ENCODE results near the gene C1QTNF3. TPM values are rescaled to one million over a fixed set of nuclear protein-coding genes. Genes with fewer than 3 reads are reported as not detected.

The C1QTNF3 gene
- total RNA-seq, 1 experiment from 2014 or later, result 0.74 TPM

GRCh38 chr5:34054400-34054729 lies 11.4 kb upstream of the C1QTNF3 start:
- in situ Hi-C loops (cut with HindIII; ENCODE audit: low pct_unique_long_range_greater_than_20kb, low sequenced_read_pairs), result no loop called here

GRCh38 chr5:34053571-34054399 lies 10.8 kb upstream of the C1QTNF3 start:
- in situ Hi-C loops (cut with HindIII; ENCODE audit: low pct_unique_long_range_greater_than_20kb, low sequenced_read_pairs), result no loop called here
- DNase-seq (ENCODE audit: low read depth), result no peak

More at GRCh38 chr5:34054400-34054729, 11.4 kb upstream of the C1QTNF3 start:
- no peak for DNase-seq (ENCODE audit: low read depth)

- in situ Hi-C loops (cut with HindIII; ENCODE audit: low pct_unique_long_range_greater_than_20kb, low sequenced_read_pairs), result no loop called here
- DNase-seq (ENCODE audit: low read depth), result no peak
Measured at GRCh38 chr5:34053133-34053532, 10.1 kb upstream of the C1QTNF3 start.

- in situ Hi-C loops (cut with HindIII; ENCODE audit: low pct_unique_long_range_greater_than_20kb, low sequenced_read_pairs), result no loop called here
- no peak for DNase-seq (ENCODE audit: low read depth)
Measured at GRCh38 chr5:34051374-34051980, 8.5 kb upstream of the C1QTNF3 start.

GRCh38 chr5:34047774-34048572 lies 5.0 kb upstream of the C1QTNF3 start:
- in situ Hi-C loops (cut with HindIII; ENCODE audit: low pct_unique_long_range_greater_than_20kb, low sequenced_read_pairs), result no loop called here
- DNase-seq (ENCODE audit: low read depth), result no peak

GRCh38 chr5:34047143-34047542 lies 4.1 kb upstream of the C1QTNF3 start:
- no peak for DNase-seq (ENCODE audit: low read depth)
- in situ Hi-C loops (cut with HindIII; ENCODE audit: low pct_unique_long_range_greater_than_20kb, low sequenced_read_pairs), result no loop called here

GRCh38 chr5:34045996-34046395 lies 3.0 kb upstream of the C1QTNF3 start:
- DNase-seq (ENCODE audit: low read depth), result no peak
- in situ Hi-C loops (cut with HindIII; ENCODE audit: low pct_unique_long_range_greater_than_20kb, low sequenced_read_pairs), result no loop called here

GRCh38 chr5:34045023-34045422 lies 2.0 kb upstream of the C1QTNF3 start:
- in situ Hi-C loops (cut with HindIII; ENCODE audit: low pct_unique_long_range_greater_than_20kb, low sequenced_read_pairs), result no loop called here
- DNase-seq (ENCODE audit: low read depth), result no peak

- in situ Hi-C loops (cut with HindIII; ENCODE audit: low pct_unique_long_range_greater_than_20kb, low sequenced_read_pairs), result no loop called here
- DNase-seq (ENCODE audit: low read depth), result peak; percentile 21
Measured at GRCh38 chr5:34042321-34042720, 692 bp downstream of the C1QTNF3 start.

- in situ Hi-C loops (cut with HindIII; ENCODE audit: low pct_unique_long_range_greater_than_20kb, low sequenced_read_pairs), result no loop called here
- DNase-seq (ENCODE audit: low read depth), result no peak
Measured at GRCh38 chr5:34041247-34041972, 1.6 kb downstream of the C1QTNF3 start.

GRCh38 chr5:34040472-34040871 lies 2.5 kb downstream of the C1QTNF3 start:
- in situ Hi-C loops (cut with HindIII; ENCODE audit: low pct_unique_long_range_greater_than_20kb, low sequenced_read_pairs), result no loop called here
- DNase-seq (ENCODE audit: low read depth), result no peak

- no peak for DNase-seq (ENCODE audit: low read depth)
- in situ Hi-C loops (cut with HindIII; ENCODE audit: low pct_unique_long_range_greater_than_20kb, low sequenced_read_pairs), result no loop called here
Measured at GRCh38 chr5:34039398-34040157, 3.4 kb downstream of the C1QTNF3 start.

- no peak for DNase-seq (ENCODE audit: low read depth)
- in situ Hi-C loops (cut with HindIII; ENCODE audit: low pct_unique_long_range_greater_than_20kb, low sequenced_read_pairs), result no loop called here
Measured at GRCh38 chr5:34038838-34039237, 4.2 kb downstream of the C1QTNF3 start.

- in situ Hi-C loops (cut with HindIII; ENCODE audit: low pct_unique_long_range_greater_than_20kb, low sequenced_read_pairs), result no loop called here
Measured at GRCh38 chr5:34038390-34038789, 4.6 kb downstream of the C1QTNF3 start.

GRCh38 chr5:34037726-34038125 lies 5.3 kb downstream of the C1QTNF3 start:
- DNase-seq (ENCODE audit: low read depth), result no peak
- in situ Hi-C loops (cut with HindIII; ENCODE audit: low pct_unique_long_range_greater_than_20kb, low sequenced_read_pairs), result no loop called here

More at GRCh38 chr5:34038390-34038789, 4.6 kb downstream of the C1QTNF3 start:
- DNase-seq (ENCODE audit: low read depth), result no peak

- DNase-seq (ENCODE audit: low read depth), result no peak
- in situ Hi-C loops (cut with HindIII; ENCODE audit: low pct_unique_long_range_greater_than_20kb, low sequenced_read_pairs), result no loop called here
Measured at GRCh38 chr5:34035756-34036155, 7.3 kb downstream of the C1QTNF3 start.

GRCh38 chr5:34034534-34035327 lies 8.3 kb downstream of the C1QTNF3 start:
- no peak for DNase-seq (ENCODE audit: low read depth)
- in situ Hi-C loops (cut with HindIII; ENCODE audit: low pct_unique_long_range_greater_than_20kb, low sequenced_read_pairs), result no loop called here

Data from Caki2 (cell line).